Heart left ventricle (tissue), 16 donors: ENCODE results near the gene CSNK1E. TPM values are rescaled to one million over a fixed set of nuclear protein-coding genes. Genes with fewer than 3 reads are reported as not detected.

Source experiments
- ATAC-seq, 4 donors: fragments of 200-7000 bp; cut with Tn5 transposase; one replicate each; pipeline ENCODE4 v1.9.1; 2020 to 2022; ENCODE audit warnings: moderate library complexity in 4 of 4, mild to moderate bottlenecking in 3 of 4, moderate number of reproducible peaks in 1 of 4
- DNase-seq, 5 donors: peaks; one replicate each; pipeline ENCODE4 v3.0.0-alpha.2; 2020
- H3K27ac ChIP-seq, 12 donors: fragments of 200-600 bp; sonication (generic) in 4 of 12; one replicate each; pipeline versions ENCODE4 v1.5.0 to v1.8.0; 2016 to 2022; ENCODE audit warnings: mild to moderate bottlenecking in 2 of 12
- H3K27me3 ChIP-seq, 9 donors: fragments of 200-600 bp; sonication (generic) in 2 of 9; one replicate each; pipeline versions ENCODE4 v1.5.1 to v1.8.0; 2016 to 2022; ENCODE audit warnings: mild to moderate bottlenecking in 3 of 9
- H3K36me3 ChIP-seq, 9 donors: fragments of 200-600 bp; sonication (generic) in 2 of 9; one replicate each; pipeline versions ENCODE4 v1.5.0 to v1.8.0; 2018 to 2022; ENCODE audit warnings: mild to moderate bottlenecking in 2 of 9
- H3K4me1 ChIP-seq, 12 donors: fragments of 200-600 bp; sonication (generic) in 4 of 12; one replicate each; pipeline versions ENCODE4 v1.5.0 to v1.8.0; 2016 to 2022; ENCODE audit warnings: mild to moderate bottlenecking in 3 of 12
- H3K4me3 ChIP-seq, 12 donors: fragments of 200-600 bp; sonication (generic) in 4 of 12; one replicate each; pipeline versions ENCODE4 v1.5.0 to v1.8.0; 2017 to 2022; ENCODE audit warnings: mild to moderate bottlenecking in 9 of 12, moderate library complexity in 4 of 12
- H3K9me3 ChIP-seq, 12 donors: fragments of 200-600 bp; sonication (generic) in 4 of 12; one replicate each; pipeline versions ENCODE4 v1.5.0 to v1.8.0; 2016 to 2022; ENCODE audit warnings: mild to moderate bottlenecking in 1 of 12
- POLR2A ChIP-seq, 2 donors: fragments of 450-650 bp; IDR thresholded peaks; one replicate each; pipeline ENCODE4 v1.6.1; 2017; ENCODE audit warnings: antibody characterized with exemption in 2 of 2, mild to moderate bottlenecking in 2 of 2, moderate library complexity in 2 of 2
- WGBS, 4 donors: extraction: QIAGEN DNeasy Blood & Tissue Kit in 2 of 4; methylation state at CpG; one replicate each; pipeline versions ENCODE4 v1.1.5 to v1.1.7; 2013 to 2018; 5-methylcytosine and 5-hydroxymethylcytosine counted together
- intact Hi-C, 10 donors: fragments of 100-400 bp; cut with DNase I; formaldehyde crosslinking; loops; one replicate each; pipeline versions ENCODE4 v1.11.1 to v1.14.2; 2022
- polyA plus RNA-seq, 2 donors: library from polyadenylated mRNA; stranded (reverse); fragments of 200-250 nt; gene quantifications; one replicate each; pipeline ENCODE4 v1.2.3, GENCODE V29; 2013
- total RNA-seq, 9 donors: library from RNA; depleted of rRNA in 2 of 9; stranded (reverse); fragments of >200 nt in 2 of 9; fragmentation: NEBNext Ultra II Directional in 3 of 9; extraction: Animal tissue kit (Norgen Biotek cat#: 25700) in 3 of 9; gene quantifications; one replicate each; pipeline versions ENCODE4 v1.1.0 to v1.2.4, GENCODE V29; 2016 to 2023
- TF ChIP-seq, protein P1 (sequence below), 12 donors: fragments of 200-600 bp; sonication (generic) in 4 of 12; IDR thresholded peaks; one replicate each; pipeline versions ENCODE4 v1.5.0 to v1.8.0; 2018 to 2022; ENCODE audit warnings: antibody characterized with exemption in 12 of 12, mild to moderate bottlenecking in 5 of 12
- donor health status: ischemic (EF 13 %, LVEDD 7.1; RV severe dilation, severe dysfunction).
- donor health status: healthy with polysubstance abuse.
- donor health status: DM: no; HTN: yes; CAD: no.
- donor health status: DM: no; HTN: no; CAD: no.
- donor health status: ischemic (EF 25% LVEDD 6.9; RV normal size, moderate dysfunction).
- donor health status: ischemic (EF 25% LVEDD 5.7; RV mildly dilated, moderate dysfunction).
- donor health status: healthy.
- donor health status: DM: yes; HTN: yes; CAD: no.
- donor health status: ischemic (EF 35%, LVEDD 5.7; RV mildly dilated, moderate dysfunction).
- donor health status: nonischemic (EF 11% LVEDD 7.7; RV severe dilation, severe dysfunction).
- donor health status: DM: yes; HTN: yes; CAD: no.
- donor health status: PGD.
- donor health status: ischemic (EF 29% LVEDD 5.4; RV normal size, mild dysfunction).
- donor health status: nonischemic (EF 23%, LVEDD 6.1; RV moderate dilation, normal function).

CSNK1E gene
- total and polyA plus RNA-seq, 11 donors = 59.7 to 125 (median 72.6) TPM

DNA sequence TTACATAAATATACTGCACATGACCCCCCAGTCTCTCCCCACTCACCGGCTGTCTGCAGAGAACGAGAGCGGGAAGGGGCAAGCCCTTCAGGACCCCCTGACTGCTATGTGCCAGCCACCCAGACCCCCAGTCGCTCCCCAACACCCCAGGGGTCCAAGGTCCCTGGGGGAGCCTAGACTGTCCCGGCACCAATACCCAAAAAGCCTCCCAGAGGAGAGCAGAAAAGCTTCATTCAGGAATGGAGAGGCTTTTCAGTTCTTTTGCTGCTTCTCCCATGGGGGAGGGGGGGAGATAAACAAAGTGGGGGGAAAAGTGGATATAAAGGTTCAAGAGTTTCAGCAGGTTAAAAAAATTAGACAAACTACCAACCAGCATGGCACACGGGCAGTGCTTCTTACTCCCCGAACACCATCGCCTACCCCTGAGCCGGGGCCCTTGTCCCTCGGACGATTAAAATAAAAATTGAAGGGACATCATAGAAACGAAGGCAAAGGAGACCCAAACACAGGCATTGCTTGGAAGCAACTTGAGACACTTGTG, 1.3 kb downstream of the CSNK1E start:
- Histone ChIP-seq H3K36me3 (peaks cover 0 to 23% (median 18%) of the 10 kb centered on the region in 9 donors), H3K27ac (peak overlapping the region; percentile 85 to 100 (median 98)), H3K9me3 (no peaks in the 10 kb centered on the region), H3K27me3 (no peaks in the 10 kb centered on the region), H3K4me3 (peak overlapping the region; percentile 52 to 98 (median 84)), H3K4me1 (peaks cover 12 to 70% (median 59%) of the 10 kb centered on the region in 12 donors)
- no peak for DNase-seq
- intact Hi-C loops = loop anchor here in 4 of 10 donors (2.0 to 5.0 kb wide), 4 partner anchors 43 to 139 kb away; partner anchors contain the start of gene TMEM184B (in 4 of the 4)
- TF ChIP-seq, protein P1, sequence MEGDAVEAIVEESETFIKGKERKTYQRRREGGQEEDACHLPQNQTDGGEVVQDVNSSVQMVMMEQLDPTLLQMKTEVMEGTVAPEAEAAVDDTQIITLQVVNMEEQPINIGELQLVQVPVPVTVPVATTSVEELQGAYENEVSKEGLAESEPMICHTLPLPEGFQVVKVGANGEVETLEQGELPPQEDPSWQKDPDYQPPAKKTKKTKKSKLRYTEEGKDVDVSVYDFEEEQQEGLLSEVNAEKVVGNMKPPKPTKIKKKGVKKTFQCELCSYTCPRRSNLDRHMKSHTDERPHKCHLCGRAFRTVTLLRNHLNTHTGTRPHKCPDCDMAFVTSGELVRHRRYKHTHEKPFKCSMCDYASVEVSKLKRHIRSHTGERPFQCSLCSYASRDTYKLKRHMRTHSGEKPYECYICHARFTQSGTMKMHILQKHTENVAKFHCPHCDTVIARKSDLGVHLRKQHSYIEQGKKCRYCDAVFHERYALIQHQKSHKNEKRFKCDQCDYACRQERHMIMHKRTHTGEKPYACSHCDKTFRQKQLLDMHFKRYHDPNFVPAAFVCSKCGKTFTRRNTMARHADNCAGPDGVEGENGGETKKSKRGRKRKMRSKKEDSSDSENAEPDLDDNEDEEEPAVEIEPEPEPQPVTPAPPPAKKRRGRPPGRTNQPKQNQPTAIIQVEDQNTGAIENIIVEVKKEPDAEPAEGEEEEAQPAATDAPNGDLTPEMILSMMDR (IDR thresholded peaks at IDR 0.05) = no peak
- TF ChIP-seq POLR2A (IDR thresholded peaks at IDR 0.05) = no peak
- WGBS, 4 donors = 0 to 3% (median 1%) methylated on average over 12 of the region's 12 CpGs
- no peak for ATAC-seq

DNA sequence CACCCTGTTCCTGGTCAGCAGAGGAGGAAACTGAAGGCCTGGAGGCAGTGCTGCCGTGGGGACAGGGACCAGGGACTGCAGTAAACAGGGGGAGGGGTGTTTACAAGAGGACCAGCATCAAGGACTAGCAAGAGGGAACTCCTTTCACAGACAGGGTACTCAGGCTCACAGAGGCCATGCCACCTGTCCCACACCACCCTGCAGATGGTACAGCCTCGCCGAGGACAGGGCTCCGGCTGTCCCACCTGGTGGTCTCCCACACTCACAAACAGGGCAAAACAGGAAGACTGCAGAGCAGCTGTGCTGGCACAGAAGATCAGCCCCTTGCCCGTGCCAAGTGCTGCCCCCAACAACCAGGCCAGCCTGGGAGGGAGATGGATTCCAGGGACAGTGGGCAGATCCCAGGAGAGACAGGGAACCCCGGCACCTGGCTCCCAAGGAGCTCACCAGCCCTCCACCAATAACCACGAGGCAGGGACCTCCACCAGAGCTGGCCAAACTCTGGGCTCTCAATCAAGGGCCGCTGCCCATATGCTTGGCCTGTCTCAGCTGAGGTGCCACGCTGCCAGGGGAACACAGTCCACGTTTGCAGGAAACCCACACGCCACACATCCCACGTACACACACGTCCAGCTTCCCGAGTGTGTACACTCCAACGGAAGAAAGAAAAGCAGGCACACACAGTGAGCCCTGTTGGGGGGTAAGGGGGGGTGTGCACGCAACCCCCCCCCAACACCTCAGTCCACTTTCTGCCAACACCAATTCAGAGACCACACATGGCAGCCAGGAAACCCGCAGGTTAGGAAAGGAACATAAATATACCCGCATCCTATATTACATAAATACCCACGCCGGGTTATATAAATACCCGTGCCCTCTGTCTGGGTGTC, 2.1 kb downstream of the CSNK1E start:
- Histone ChIP-seq H3K9me3 (no peaks in the 10 kb centered on the region), H3K4me3 (peak overlapping the region; percentile 52 to 98 (median 84)), H3K27me3 (no peaks in the 10 kb centered on the region), H3K36me3 (peaks cover 0 to 26% (median 18%) of the 10 kb centered on the region in 9 donors), H3K27ac (peak overlapping the region; percentile 85 to 100 (median 98)), H3K4me1 (peaks cover 20 to 78% (median 66%) of the 10 kb centered on the region in 12 donors)
- intact Hi-C loops = loop anchor here in 8 of 10 donors (5.0 kb wide), 4 partner anchors 43 to 138 kb away; partner anchors contain the start of gene TMEM184B (in 7 of the 8)
- peak in 1 of 5 donors; percentile 53 for DNase-seq
- peak in 1 of 4 donors; percentile 1 for ATAC-seq
- TF ChIP-seq POLR2A (IDR thresholded peaks at IDR 0.05) = no peak
- TF ChIP-seq, protein P1 (IDR thresholded peaks at IDR 0.05) = no peak
- WGBS, 4 donors = 0 to 6% (median 5%) methylated on average over 18 to 21 of the region's 21 CpGs

DNA sequence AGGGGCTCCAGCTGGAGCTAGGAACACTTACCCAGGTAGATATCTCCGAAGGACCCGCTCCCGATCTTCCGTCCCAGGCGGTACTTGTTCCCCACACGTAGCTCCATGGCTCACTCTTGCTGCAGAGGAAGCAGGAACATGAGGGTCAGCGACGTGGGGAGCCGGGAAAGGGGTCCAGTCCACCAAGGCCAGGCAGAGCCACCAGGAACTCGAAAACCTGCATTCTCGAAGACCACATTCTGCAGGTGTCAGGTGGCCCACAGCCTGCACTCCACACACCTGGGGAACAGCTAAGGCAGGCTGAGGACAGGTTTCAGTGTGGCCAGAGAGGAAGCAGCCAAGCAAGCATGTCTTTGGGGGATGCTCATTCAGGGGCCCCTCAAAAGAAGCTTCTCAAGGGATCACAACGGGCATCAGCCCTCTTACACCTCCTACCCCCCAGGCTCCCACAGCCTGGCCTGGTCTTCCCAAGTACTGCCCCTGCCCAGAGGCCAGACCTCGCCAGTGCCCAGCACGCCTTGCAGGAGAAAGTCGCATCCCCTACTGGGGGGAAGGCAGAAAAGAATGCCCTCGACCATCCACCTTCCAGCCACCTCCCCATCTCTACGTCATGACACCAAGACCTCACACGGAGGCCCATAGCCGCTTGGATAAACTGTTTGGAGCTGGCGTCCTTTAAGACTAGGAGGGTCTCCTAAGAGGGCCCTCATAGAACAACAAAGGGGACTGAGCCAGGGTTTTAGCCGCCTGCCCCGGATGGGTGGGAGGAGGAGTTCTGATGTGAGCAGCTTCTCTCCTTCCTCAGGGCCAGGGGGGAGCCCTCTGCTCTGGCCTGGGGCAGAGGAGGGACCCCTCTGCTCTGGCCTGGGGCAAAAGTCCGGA, 2.9 kb downstream of the CSNK1E start:
- peak overlapping the region in 11 of 12 donors; percentile 67 to 98 (median 84) for H3K4me3 ChIP-seq
- WGBS, 4 donors = 23 to 34% (median 31%) methylated on average over 17 to 23 of the region's 23 CpGs
- H3K27me3 ChIP-seq = no peaks in the 10 kb centered on the region
- TF ChIP-seq, protein P1 (IDR thresholded peaks at IDR 0.05) = no peak
- no peak for TF ChIP-seq POLR2A (IDR thresholded peaks at IDR 0.05)
- no peaks in the 10 kb centered on the region for H3K9me3 ChIP-seq
- no peak for DNase-seq
- H3K27ac ChIP-seq = peak overlapping the region; percentile 85 to 100 (median 98)
- intact Hi-C loops = loop anchor here in 5 of 10 donors (5.0 kb wide), 3 partner anchors 42 to 83 kb away; partner anchors contain the start of gene TMEM184B (in 4 of the 5)
- H3K4me1 ChIP-seq = peaks cover 21 to 85% (median 75%) of the 10 kb centered on the region in 12 donors
- peak in 1 of 4 donors; percentile 11 for ATAC-seq
- peaks cover 0 to 27% (median 18%) of the 10 kb centered on the region in 9 donors for H3K36me3 ChIP-seq
